Upper lobe of left lung (tissue), 6 donors: ENCODE measurements around the gene ARID3A. TPM values are rescaled to one million over a fixed set of nuclear protein-coding genes. Genes with fewer than 3 reads are reported as not detected.

Experiments used
- ATAC-seq, 2 donors: fragments of 200-7000 bp; cut with Tn5 transposase; one replicate each; pipeline ENCODE4 v1.9.1; 2022; ENCODE audit warnings: mild to moderate bottlenecking in 2 of 2, moderate library complexity in 2 of 2; ENCODE audit not compliant: low FRiP score in 2 of 2
- DNase-seq, 2 donors: peaks; one replicate each; pipeline ENCODE4 v3.0.0-alpha.2; 2019 to 2020
- H3K27ac ChIP-seq, 4 donors: fragments of 200-600 bp; sonication (generic); one replicate each; pipeline ENCODE4 v1.5.1; 2016 to 2019
- H3K27me3 ChIP-seq, 4 donors: fragments of 200-600 bp; sonication (generic); one replicate each; pipeline ENCODE4 v1.5.1; 2017 to 2019
- H3K36me3 ChIP-seq, 4 donors: fragments of 200-600 bp; sonication (generic); one replicate each; pipeline ENCODE4 v1.5.1; 2016 to 2019
- H3K4me1 ChIP-seq, 4 donors: fragments of 200-600 bp; sonication (generic); one replicate each; pipeline ENCODE4 v1.5.1; 2018 to 2019
- H3K4me3 ChIP-seq, 4 donors: fragments of 200-600 bp; sonication (generic); one replicate each; pipeline ENCODE4 v1.5.1; 2017 to 2019; ENCODE audit warnings: mild to moderate bottlenecking in 2 of 4, moderate library complexity in 1 of 4
- H3K9me3 ChIP-seq, 4 donors: fragments of 200-600 bp; sonication (generic); one replicate each; pipeline ENCODE4 v1.5.1; 2018 to 2019
- EP300 ChIP-seq, 4 donors: sonication (generic); formaldehyde crosslinking; IDR thresholded peaks; one replicate each; pipeline ENCODE4 v1.5.1; 2017; ENCODE audit warnings: antibody characterized with exemption in 4 of 4, control low read depth in 2 of 4
- POLR2A ChIP-seq, 4 donors: fragments of 450-650 bp; IDR thresholded peaks; one replicate each; pipeline ENCODE4 v1.5.1; 2016 to 2017; ENCODE audit warnings: antibody characterized with exemption in 4 of 4, mild to moderate bottlenecking in 2 of 4
- POLR2AphosphoS5 ChIP-seq, 2 donors: sonication (generic); formaldehyde crosslinking; IDR thresholded peaks; one replicate each; pipeline ENCODE4 v1.5.1; 2017; ENCODE audit warnings: antibody characterized with exemption in 2 of 2
- WGBS, 2 donors: methylation state at CpG; one replicate each; pipeline ENCODE4 v1.1.5; 2017 to 2018; 5-methylcytosine and 5-hydroxymethylcytosine counted together
- total RNA-seq, 6 donors: library from RNA; depleted of rRNA in 4 of 6; stranded (reverse); fragments of >200 nt in 4 of 6; gene quantifications; one replicate each; pipeline versions ENCODE4 v1.1.0 to v1.2.1, GENCODE V29; 2016 to 2021
- TF ChIP-seq, protein P1 (sequence below), 6 experiments: fragments of 450-650 bp in 4 of 6; fragments of 200-600 bp in 2 of 6; sonication (generic) in 2 of 6; IDR thresholded peaks; one replicate each; pipeline ENCODE4 v1.5.1; 2016 to 2019; ENCODE audit warnings: antibody characterized with exemption in 6 of 6
- donor health status: DM: no; HTN: no; CAD: no; lungs with moderate emphysema.
- donor health status: DM: no; HTN: yes; CAD: no; lungs with severe emphysema.

The ARID3A gene
- total RNA-seq, 6 donors from 2014 or later: 7.1 to 54.5 (median 19.2) TPM

DNA sequence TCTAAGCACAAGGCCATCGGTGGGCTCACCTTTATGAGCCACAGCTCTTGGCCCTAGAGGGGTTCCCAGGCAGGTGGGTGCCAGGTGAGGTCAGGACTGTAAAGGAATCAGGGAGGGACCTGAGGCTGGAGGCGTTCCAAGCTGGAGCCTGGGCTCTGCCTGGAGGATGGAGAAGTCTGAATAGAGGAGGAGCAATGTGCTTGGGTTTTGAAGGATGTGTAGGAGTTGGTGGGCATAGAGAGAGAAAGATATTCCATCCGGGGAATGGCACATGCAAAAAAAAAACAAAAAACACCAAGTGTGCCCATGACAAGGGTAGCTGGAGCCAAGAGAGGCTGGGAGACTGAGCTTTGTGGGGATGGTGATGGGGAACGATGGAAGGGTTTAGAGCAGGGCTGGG is 76.8 kb downstream of the ARID3A start:
- Histone ChIP-seq H3K4me3 (no peak overlapping the region), H3K27me3 (peaks cover 2 to 39% (median 21%) of the 10 kb centered on the region in 4 donors), H3K27ac (no peak overlapping the region), H3K9me3 (no peaks in the 10 kb centered on the region), H3K36me3 (peaks cover 0 to 5% (median 0%) of the 10 kb centered on the region in 4 donors), H3K4me1 (peaks cover 16 to 22% (median 18%) of the 10 kb centered on the region in 4 donors)
- TF ChIP-seq, protein P1, sequence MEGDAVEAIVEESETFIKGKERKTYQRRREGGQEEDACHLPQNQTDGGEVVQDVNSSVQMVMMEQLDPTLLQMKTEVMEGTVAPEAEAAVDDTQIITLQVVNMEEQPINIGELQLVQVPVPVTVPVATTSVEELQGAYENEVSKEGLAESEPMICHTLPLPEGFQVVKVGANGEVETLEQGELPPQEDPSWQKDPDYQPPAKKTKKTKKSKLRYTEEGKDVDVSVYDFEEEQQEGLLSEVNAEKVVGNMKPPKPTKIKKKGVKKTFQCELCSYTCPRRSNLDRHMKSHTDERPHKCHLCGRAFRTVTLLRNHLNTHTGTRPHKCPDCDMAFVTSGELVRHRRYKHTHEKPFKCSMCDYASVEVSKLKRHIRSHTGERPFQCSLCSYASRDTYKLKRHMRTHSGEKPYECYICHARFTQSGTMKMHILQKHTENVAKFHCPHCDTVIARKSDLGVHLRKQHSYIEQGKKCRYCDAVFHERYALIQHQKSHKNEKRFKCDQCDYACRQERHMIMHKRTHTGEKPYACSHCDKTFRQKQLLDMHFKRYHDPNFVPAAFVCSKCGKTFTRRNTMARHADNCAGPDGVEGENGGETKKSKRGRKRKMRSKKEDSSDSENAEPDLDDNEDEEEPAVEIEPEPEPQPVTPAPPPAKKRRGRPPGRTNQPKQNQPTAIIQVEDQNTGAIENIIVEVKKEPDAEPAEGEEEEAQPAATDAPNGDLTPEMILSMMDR (IDR thresholded peaks at IDR 0.05): no peak
- no peak for DNase-seq
- no peak for ATAC-seq
- WGBS, 2 donors: 83 to 85% methylated on average over 4 of the region's 4 CpGs

DNA sequence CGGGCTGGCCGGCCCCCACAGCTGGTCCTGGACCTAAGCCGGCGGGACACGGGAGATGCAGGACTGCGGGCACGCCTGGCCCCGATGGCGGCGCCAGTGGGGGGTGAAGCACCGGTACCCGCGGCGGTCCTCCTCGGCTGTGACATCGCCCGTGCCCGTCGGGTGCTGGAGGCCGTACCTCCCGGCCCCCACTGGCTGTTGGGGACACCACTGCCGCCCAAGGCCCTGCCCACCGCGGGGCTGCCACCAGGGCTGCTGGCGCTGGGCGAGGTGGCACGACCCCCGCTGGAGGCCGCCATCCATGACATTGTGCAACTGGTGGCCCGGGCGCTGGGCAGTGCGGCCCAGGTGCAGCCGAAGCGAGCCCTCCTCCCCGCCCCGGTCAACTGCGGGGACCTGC is 77.4 kb downstream of the ARID3A start:
- no peak for TF ChIP-seq EP300 (IDR thresholded peaks at IDR 0.05)
- TF ChIP-seq POLR2AphosphoS5 (IDR thresholded peaks at IDR 0.05): no peak
- no peak for TF ChIP-seq POLR2A (IDR thresholded peaks at IDR 0.05)
- TF ChIP-seq, protein P1 (IDR thresholded peaks at IDR 0.05): no peak
- Histone ChIP-seq H3K36me3 (peaks cover 0 to 10% (median under 1%) of the 10 kb centered on the region in 4 donors), H3K4me1 (peaks cover 16 to 22% (median 18%) of the 10 kb centered on the region in 4 donors), H3K27ac (no peak overlapping the region), H3K27me3 (peaks cover 2 to 34% (median 20%) of the 10 kb centered on the region in 4 donors), H3K4me3 (no peak overlapping the region), H3K9me3 (no peaks in the 10 kb centered on the region)
- WGBS, 2 donors: 73 to 84% methylated on average over 3 to 31 of the region's 37 CpGs
- no peak for ATAC-seq
- peak in 1 of 2 donors; percentile 84 for DNase-seq

DNA sequence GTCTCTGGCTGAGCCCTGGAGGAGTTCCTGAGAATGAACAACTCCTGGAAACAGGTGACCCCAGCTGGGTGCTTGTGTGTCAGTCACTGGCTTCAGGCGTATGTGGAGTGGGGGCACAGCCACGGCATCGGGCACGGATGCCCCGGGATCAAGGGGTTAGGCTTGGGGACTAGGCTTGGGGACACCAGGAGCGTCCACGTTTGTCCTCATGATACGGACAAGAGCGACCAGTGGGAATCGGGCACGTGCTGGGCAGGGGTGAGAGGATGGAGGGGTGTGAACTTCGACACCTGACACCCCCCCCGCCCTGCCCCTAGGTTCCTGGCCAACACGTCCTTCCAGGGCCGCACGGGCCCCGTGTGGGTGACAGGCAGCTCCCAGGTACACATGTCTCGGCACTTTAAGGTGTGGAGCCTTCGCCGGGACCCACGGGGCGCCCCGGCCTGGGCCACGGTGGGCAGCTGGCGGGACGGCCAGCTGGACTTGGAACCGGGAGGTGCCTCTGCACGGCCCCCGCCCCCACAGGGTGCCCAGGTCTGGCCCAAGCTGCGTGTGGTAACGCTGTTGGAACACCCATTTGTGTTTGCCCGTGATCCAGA is 78.5 kb downstream of the ARID3A start:
- 77 to 81% methylated on average over 12 to 30 of the region's 32 CpGs for WGBS, 2 donors
- ATAC-seq: no peak
- H3K27me3 ChIP-seq: peaks cover 2 to 25% (median 14%) of the 10 kb centered on the region in 4 donors
- peak in 1 of 2 donors; percentile 81 for DNase-seq
- peaks cover 19 to 22% (median 20%) of the 10 kb centered on the region in 4 donors for H3K4me1 ChIP-seq
- H3K9me3 ChIP-seq: no peaks in the 10 kb centered on the region
- H3K36me3 ChIP-seq: peaks cover 0 to 20% (median 8%) of the 10 kb centered on the region in 4 donors
- H3K4me3 ChIP-seq: no peak overlapping the region
- no peak overlapping the region for H3K27ac ChIP-seq
- TF ChIP-seq EP300 (IDR thresholded peaks at IDR 0.05) (no peak), POLR2A (IDR thresholded peaks at IDR 0.05) (no peak)
- TF ChIP-seq, protein P1 (IDR thresholded peaks at IDR 0.05): no peak

DNA sequence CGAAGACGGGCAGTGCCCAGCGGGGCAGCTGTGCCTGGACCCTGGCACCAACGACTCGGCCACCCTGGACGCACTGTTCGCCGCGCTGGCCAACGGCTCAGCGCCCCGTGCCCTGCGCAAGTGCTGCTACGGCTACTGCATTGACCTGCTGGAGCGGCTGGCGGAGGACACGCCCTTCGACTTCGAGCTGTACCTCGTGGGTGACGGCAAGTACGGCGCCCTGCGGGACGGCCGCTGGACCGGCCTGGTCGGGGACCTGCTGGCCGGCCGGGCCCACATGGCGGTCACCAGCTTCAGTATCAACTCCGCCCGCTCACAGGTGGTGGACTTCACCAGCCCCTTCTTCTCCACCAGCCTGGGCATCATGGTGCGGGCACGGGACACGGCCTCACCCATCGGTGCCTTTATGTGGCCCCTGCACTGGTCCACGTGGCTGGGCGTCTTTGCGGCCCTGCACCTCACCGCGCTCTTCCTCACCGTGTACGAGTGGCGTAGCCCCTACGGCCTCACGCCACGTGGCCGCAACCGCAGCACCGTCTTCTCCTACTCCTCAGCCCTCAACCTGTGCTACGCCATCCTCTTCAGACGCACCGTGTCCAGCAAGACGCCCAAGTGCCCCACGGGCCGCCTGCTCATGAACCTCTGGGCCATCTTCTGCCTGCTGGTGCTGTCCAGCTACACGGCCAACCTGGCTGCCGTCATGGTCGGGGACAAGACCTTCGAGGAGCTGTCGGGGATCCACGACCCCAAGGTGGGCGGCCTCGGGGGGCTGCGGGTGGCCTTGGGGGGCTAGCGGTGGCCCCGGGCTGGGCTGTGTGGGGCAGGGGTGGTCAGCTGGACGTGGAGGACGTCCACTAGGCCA is 79.2 kb downstream of the ARID3A start:
- no peaks in the 10 kb centered on the region for H3K9me3 ChIP-seq
- no peak for ATAC-seq
- WGBS, 2 donors: 86 to 89% methylated on average over 36 to 66 of the region's 70 CpGs
- H3K4me1 ChIP-seq: peaks cover 18 to 21% (median 20%) of the 10 kb centered on the region in 4 donors
- H3K27me3 ChIP-seq: peaks cover 2 to 20% (median 10%) of the 10 kb centered on the region in 4 donors
- H3K36me3 ChIP-seq: peaks cover 0 to 26% (median 15%) of the 10 kb centered on the region in 4 donors
- TF ChIP-seq, protein P1 (IDR thresholded peaks at IDR 0.05): no peak
- TF ChIP-seq EP300 (IDR thresholded peaks at IDR 0.05) (no peak), POLR2AphosphoS5 (IDR thresholded peaks at IDR 0.05) (no peak), POLR2A (IDR thresholded peaks at IDR 0.05) (no peak)
- H3K4me3 ChIP-seq: no peak overlapping the region
- DNase-seq: peak in 1 of 2 donors; percentile 84
- no peak overlapping the region for H3K27ac ChIP-seq
